ENCODE results near the gene TRPM4. TPM values are rescaled to one million over a fixed set of nuclear protein-coding genes. Genes with fewer than 3 reads are reported as not detected.
"Not testable (repeated sequence)": the region's sequence is repeated elsewhere in the genome, so short reads cannot be mapped to it uniquely, and the experiment has no call there.

The TRPM4 gene
- total RNA-seq, 4 donors from 2014 or later, result 19.9 to 38.8 (median 27.9) TPM

DNA sequence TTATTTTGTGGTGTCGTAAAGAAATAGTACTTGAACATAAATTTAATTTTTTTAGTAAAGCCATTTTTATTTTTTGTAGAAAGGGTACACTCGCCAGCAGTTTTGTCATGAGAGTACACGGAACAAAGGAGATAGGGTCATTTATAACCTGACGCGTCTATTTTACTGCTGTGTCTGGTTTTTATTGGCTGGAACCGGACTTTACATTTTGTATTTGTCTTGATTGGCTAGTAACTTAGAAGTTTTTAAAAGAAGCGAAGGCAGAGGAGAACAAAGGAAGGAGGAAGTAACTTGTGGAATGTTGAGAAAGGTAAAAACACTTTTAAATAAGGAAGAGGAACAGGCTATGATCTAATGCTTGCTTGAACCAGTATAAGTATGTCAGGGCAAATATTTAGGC, 43.5 kb downstream of the TRPM4 start:
- intact Hi-C loops (cut with DNase I), result no loop called here
- no peak for TF ChIP-seq EP300 (IDR thresholded peaks at IDR 0.05)
- TF ChIP-seq, protein P1, sequence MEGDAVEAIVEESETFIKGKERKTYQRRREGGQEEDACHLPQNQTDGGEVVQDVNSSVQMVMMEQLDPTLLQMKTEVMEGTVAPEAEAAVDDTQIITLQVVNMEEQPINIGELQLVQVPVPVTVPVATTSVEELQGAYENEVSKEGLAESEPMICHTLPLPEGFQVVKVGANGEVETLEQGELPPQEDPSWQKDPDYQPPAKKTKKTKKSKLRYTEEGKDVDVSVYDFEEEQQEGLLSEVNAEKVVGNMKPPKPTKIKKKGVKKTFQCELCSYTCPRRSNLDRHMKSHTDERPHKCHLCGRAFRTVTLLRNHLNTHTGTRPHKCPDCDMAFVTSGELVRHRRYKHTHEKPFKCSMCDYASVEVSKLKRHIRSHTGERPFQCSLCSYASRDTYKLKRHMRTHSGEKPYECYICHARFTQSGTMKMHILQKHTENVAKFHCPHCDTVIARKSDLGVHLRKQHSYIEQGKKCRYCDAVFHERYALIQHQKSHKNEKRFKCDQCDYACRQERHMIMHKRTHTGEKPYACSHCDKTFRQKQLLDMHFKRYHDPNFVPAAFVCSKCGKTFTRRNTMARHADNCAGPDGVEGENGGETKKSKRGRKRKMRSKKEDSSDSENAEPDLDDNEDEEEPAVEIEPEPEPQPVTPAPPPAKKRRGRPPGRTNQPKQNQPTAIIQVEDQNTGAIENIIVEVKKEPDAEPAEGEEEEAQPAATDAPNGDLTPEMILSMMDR (IDR thresholded peaks at IDR 0.05), result no peak
- no peak for TF ChIP-seq POLR2A (IDR thresholded peaks at IDR 0.05; ENCODE audit: low read depth)
- no peak for TF ChIP-seq POLR2AphosphoS5 (IDR thresholded peaks at IDR 0.05)

DNA sequence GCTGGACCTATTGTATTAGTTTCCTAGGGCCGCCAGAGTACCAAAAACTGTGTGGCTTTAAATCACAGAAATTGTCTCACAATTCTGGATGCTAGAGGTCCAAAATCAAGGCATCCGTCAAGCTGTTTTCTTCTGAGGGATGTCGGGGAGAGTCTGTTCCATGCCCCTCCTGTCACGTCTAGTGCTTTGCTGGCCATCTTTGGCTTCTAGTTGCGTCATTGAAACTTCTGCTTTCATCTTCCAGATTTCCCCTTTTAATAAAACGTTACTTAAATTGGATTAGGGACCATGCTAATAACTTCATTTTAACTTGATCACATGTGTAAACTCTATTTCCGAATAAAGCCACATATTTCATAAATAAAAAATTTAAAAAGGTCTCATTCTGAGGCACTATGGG, 47.5 kb downstream of the TRPM4 start:
- Histone ChIP-seq H3K36me3 (peaks cover 44 to 71% (median 58%) of the 10 kb centered on the region in 4 donors), H3K27ac (replicated peaks in 1 of 4) (no peak overlapping the region), H3K27me3 (no peaks in the 10 kb centered on the region), H3K4me1 (peaks cover 0 to 18% (median 12%) of the 10 kb centered on the region in 4 donors), H3K4me3 (no peak overlapping the region), H3K9me3 (no peaks in the 10 kb centered on the region)
- TF ChIP-seq POLR2A (IDR thresholded peaks at IDR 0.05; ENCODE audit: low read depth) (no peak), EP300 (IDR thresholded peaks at IDR 0.05) (no peak), POLR2AphosphoS5 (IDR thresholded peaks at IDR 0.05) (no peak)
- TF ChIP-seq, protein P1 (IDR thresholded peaks at IDR 0.05), result no peak
- intact Hi-C loops (cut with DNase I), result no loop called here
- DNase-seq (ENCODE audit: extremely low spot score), result no peak
- WGBS, result 74% methylated on average over 7 of the region's 7 CpGs

More for the DNA sequence above, 43.5 kb downstream of the TRPM4 start:
- no peaks in the 10 kb centered on the region for H3K27me3 ChIP-seq
- H3K36me3 ChIP-seq, result peaks cover 45 to 87% (median 73%) of the 10 kb centered on the region in 4 donors
- H3K9me3 ChIP-seq, result no peaks in the 10 kb centered on the region
- 90% methylated on average over 7 of the region's 7 CpGs for WGBS
- no peak overlapping the region for H3K4me3 ChIP-seq
- DNase-seq (ENCODE audit: extremely low spot score), result no peak
- peaks cover 0 to 16% (median 12%) of the 10 kb centered on the region in 4 donors for H3K4me1 ChIP-seq
- H3K27ac ChIP-seq (replicated peaks in 1 of 4), result no peak overlapping the region

DNA sequence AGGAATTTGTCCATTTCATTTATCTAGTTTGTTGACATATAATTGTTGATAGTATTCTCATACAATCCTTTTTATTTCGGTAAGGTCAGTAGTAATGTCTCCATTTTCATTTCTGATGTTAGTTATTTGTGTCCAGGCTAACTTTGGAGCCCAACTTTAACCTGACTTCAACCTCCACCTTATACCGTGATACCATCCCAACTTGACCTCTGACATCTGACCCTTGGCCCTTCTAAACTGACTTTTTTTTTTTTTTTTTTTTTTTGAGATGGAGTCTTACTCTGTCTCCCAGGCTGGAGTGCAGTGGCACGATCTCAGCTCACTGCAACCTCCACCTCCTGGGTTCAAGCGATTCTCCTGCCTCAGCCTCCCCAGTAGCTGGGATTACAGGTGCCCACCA, 51.9 kb downstream of the TRPM4 start:
- peaks cover 0 to 24% (median 21%) of the 10 kb centered on the region in 4 donors for H3K4me1 ChIP-seq
- DNase-seq (ENCODE audit: extremely low spot score); H3K4me3 ChIP-seq; H3K9me3 ChIP-seq; H3K27me3 ChIP-seq; intact Hi-C loops (cut with DNase I): not testable (repeated sequence)
- H3K36me3 ChIP-seq, result peaks cover 10 to 56% (median 34%) of the 10 kb centered on the region in 4 donors
- WGBS, result 82% methylated on average over 4 of the region's 4 CpGs
- H3K27ac ChIP-seq (replicated peaks in 1 of 4), result peak overlapping the region in 2 of 4 donors; percentile 13 to 60

DNA sequence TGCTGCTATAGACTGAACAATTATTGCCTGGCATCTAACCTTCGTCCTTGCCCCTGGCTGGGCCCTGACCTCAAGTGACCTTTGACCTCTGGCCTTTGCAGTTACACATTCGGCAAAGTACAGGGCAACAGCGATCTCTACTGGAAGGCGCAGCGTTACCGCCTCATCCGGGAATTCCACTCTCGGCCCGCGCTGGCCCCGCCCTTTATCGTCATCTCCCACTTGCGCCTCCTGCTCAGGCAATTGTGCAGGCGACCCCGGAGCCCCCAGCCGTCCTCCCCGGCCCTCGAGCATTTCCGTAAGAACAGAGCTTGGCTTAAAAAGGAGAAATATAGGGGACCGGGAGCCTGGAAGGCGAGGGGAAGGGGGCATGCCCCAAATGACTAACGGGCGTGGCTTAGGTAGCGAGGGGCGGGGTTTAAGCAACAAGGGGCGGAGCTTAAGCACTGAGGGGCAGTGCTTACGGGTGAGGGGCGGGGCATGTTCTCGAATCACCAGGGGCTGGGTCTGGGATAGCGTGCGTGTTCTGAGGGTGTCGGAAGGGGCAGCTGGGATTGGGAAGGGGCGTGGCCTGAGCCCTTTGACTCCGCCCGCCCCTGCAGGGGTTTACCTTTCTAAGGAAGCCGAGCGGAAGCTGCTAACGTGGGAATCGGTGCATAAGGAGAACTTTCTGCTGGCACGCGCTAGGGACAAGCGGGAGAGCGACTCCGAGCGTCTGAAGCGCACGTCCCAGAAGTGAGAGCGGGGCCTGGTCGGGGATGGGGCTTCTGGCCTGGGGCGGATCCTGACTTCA, 52.7 kb downstream of the TRPM4 start:
- H3K4me3 ChIP-seq, result peak overlapping the region; percentile 9 to 41 (median 26)

DNA sequence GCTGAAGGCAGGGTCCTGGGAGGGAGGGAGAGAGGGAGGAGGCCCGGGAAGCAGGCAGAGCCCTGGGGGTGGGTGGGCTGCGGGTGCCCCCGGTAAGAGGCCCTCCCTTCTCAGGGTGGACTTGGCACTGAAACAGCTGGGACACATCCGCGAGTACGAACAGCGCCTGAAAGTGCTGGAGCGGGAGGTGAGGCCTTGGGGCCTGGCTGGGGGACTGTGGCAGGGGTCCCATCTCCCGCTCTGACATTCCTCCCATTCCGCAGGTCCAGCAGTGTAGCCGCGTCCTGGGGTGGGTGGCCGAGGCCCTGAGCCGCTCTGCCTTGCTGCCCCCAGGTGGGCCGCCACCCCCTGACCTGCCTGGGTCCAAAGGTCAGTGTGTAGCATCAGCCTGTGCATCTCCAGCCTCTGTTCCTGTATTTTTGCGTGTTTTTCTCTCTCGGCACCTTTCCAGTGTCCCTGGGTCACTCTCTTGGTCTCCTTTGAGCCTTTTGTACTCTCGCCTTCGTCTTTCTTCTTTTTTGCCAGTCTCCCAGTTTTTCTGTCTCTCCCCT, 53.4 kb downstream of the TRPM4 start:
- WGBS, result 84% methylated on average over 10 of the region's 19 CpGs
- peak overlapping the region in 3 of 4 donors; percentile 34 to 50 (median 48) for H3K27ac ChIP-seq (replicated peaks in 1 of 4)
- intact Hi-C loops (cut with DNase I), result no loop called here
- no peaks in the 10 kb centered on the region for H3K9me3 ChIP-seq
- no peak for TF ChIP-seq POLR2AphosphoS5 (IDR thresholded peaks at IDR 0.05)
- TF ChIP-seq, protein P1 (IDR thresholded peaks at IDR 0.05), result no peak
- TF ChIP-seq EP300 (IDR thresholded peaks at IDR 0.05), result no peak
- TF ChIP-seq POLR2A (IDR thresholded peaks at IDR 0.05; ENCODE audit: low read depth), result no peak
- H3K36me3 ChIP-seq, result peaks cover 6 to 44% (median 27%) of the 10 kb centered on the region in 4 donors
- peaks cover 0 to 24% (median 21%) of the 10 kb centered on the region in 4 donors for H3K4me1 ChIP-seq
- no peaks in the 10 kb centered on the region for H3K27me3 ChIP-seq
- DNase-seq (ENCODE audit: extremely low spot score), result no peak
- peak overlapping the region; percentile 9 to 41 (median 26) for H3K4me3 ChIP-seq

More for the DNA sequence above, 52.7 kb downstream of the TRPM4 start:
- intact Hi-C loops (cut with DNase I), result no loop called here
- WGBS, result 44% methylated on average over 45 of the region's 50 CpGs
- no peaks in the 10 kb centered on the region for H3K27me3 ChIP-seq
- H3K27ac ChIP-seq (replicated peaks in 1 of 4), result peak overlapping the region in 3 of 4 donors; percentile 34 to 60 (median 48)
- H3K4me1 ChIP-seq, result peaks cover 0 to 24% (median 21%) of the 10 kb centered on the region in 4 donors
- TF ChIP-seq POLR2AphosphoS5 (IDR thresholded peaks at IDR 0.05) (peak in 1 of 2 donors; percentile 13), POLR2A (IDR thresholded peaks at IDR 0.05; ENCODE audit: low read depth) (no peak)
- no peaks in the 10 kb centered on the region for H3K9me3 ChIP-seq
- H3K36me3 ChIP-seq, result peaks cover 8 to 49% (median 32%) of the 10 kb centered on the region in 4 donors
- no peak for DNase-seq (ENCODE audit: extremely low spot score)
